ENCODE data around the gene REPS2.

Gene REPS2

DNA sequence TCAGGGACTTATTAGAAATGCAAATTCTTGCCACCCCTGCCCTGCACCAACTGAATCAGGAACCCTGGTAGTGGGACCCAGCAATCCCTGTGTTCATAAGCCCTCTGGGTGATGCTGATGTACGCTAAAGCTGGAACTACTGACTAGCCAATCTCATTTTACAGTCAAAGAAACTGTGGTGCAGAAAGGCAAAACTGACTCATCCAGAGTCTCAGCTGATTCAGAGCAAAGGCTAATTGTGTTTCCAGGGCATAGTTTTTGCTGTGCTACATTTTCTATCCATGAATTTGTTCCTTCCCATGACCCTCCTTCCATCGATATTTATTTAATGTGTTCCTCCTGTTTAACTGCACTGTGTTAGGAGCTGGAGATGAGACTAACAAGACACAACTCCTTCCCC lies 207.5 kb downstream of the REPS2 start:
- H2BK5ac ChIP-seq (ENCODE audit: low read length): no peak overlapping the region
- no peak overlapping the region for H2BK15ac ChIP-seq (replicated peaks; ENCODE audit: low read depth)
- no peak overlapping the region for H2AK5ac ChIP-seq (ENCODE audit: low read length)
- DNase-seq: no peak
- no peak overlapping the region for H4K5ac ChIP-seq (ENCODE audit: low read length)
- H4K8ac ChIP-seq (ENCODE audit: low read depth, low read length): no peak overlapping the region
- no peaks in the 10 kb centered on the region for H3K27me3 ChIP-seq (ENCODE audit: insufficient read depth, low read length, poor library complexity)
- no peaks in the 10 kb centered on the region for H3K36me3 ChIP-seq (ENCODE audit: control insufficient read depth, insufficient read depth, low read length)
- no peak overlapping the region for H3K27ac ChIP-seq (ENCODE audit: low read depth, low read length)
- no peaks in the 10 kb centered on the region for H3K79me2 ChIP-seq (ENCODE audit: control insufficient read depth, insufficient read depth, low read length)
- H2BK120ac ChIP-seq (ENCODE audit: low read depth, low read length): no peak overlapping the region
- no peak overlapping the region for H3K18ac ChIP-seq (ENCODE audit: low read length)
- H3K4ac ChIP-seq (ENCODE audit: low read depth, low read length): no peak overlapping the region
- no peaks in the 10 kb centered on the region for H3K79me1 ChIP-seq (ENCODE audit: low read length)
- H3K4me3 ChIP-seq (ENCODE audit: low read length): no peak overlapping the region
- H3K56ac ChIP-seq (ENCODE audit: low read length): no peak overlapping the region
- no peak overlapping the region for H3K23ac ChIP-seq (ENCODE audit: low read length)
- H3K9ac ChIP-seq (ENCODE audit: low read length): no peak overlapping the region
- H3K4me1 ChIP-seq (ENCODE audit: control insufficient read depth, low read depth, low read length): no peaks in the 10 kb centered on the region
- WGBS (ENCODE audit: extremely low coverage, insufficient coverage, low lambda C conversion rate): no CpG with 5 or more reads among the region's 2 CpGs
- H3K4me2 ChIP-seq (ENCODE audit: low read length): no peak overlapping the region

- Histone ChIP-seq H4K8ac (ENCODE audit: low read depth, low read length) (no peak overlapping the region), H2BK15ac (replicated peaks; ENCODE audit: low read depth) (no peak overlapping the region), H3K27ac (ENCODE audit: low read depth, low read length) (no peak overlapping the region), H3K79me2 (ENCODE audit: control insufficient read depth, insufficient read depth, low read length) (no peaks in the 10 kb centered on the region), H3K23ac (ENCODE audit: low read length) (no peak overlapping the region), H3K9ac (ENCODE audit: low read length) (no peak overlapping the region), H3K36me3 (ENCODE audit: control insufficient read depth, insufficient read depth, low read length) (no peaks in the 10 kb centered on the region), H3K27me3 (ENCODE audit: insufficient read depth, low read length, poor library complexity) (no peaks in the 10 kb centered on the region), H3K4me2 (ENCODE audit: low read length) (no peak overlapping the region), H2BK5ac (ENCODE audit: low read length) (no peak overlapping the region), H4K5ac (ENCODE audit: low read length) (no peak overlapping the region), H2BK120ac (ENCODE audit: low read depth, low read length) (no peak overlapping the region), H3K4ac (ENCODE audit: low read depth, low read length) (no peak overlapping the region), H2AK5ac (ENCODE audit: low read length) (no peak overlapping the region), H3K4me1 (ENCODE audit: control insufficient read depth, low read depth, low read length) (no peaks in the 10 kb centered on the region), H3K4me3 (ENCODE audit: low read length) (no peak overlapping the region), H3K56ac (ENCODE audit: low read length) (no peak overlapping the region), H3K18ac (ENCODE audit: low read length) (no peak overlapping the region), H3K79me1 (ENCODE audit: low read length) (no peaks in the 10 kb centered on the region)
- WGBS (ENCODE audit: extremely low coverage, insufficient coverage, low lambda C conversion rate): no CpG with 5 or more reads among the region's 1 CpG
- peak; percentile 2 for DNase-seq
Measured at GRCh38 chrX:17160975-17161374, 214.5 kb downstream of the REPS2 start.

DNA sequence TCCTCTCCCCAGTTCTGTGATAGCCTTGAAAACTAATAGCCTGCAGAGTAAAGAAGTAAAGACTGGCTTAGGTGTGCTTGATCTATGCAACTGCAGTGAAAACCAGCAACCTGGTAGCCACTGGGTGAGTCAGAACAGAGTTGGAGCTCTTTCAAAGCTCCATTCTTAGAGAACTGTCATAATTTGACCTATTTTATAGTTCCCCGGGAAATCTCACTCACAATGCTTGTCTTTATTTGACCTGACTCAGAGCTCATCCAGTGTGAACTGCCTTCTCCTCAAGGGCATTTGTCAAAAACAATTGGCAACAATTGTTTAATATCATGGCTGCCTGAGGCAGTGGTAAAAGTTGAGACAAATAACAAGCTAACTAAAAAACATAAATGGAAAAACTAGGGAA lies 215.5 kb downstream of the REPS2 start:
- H2BK120ac ChIP-seq (ENCODE audit: low read depth, low read length): no peak overlapping the region
- H3K36me3 ChIP-seq (ENCODE audit: control insufficient read depth, insufficient read depth, low read length): no peaks in the 10 kb centered on the region
- no peak overlapping the region for H4K8ac ChIP-seq (ENCODE audit: low read depth, low read length)
- no peaks in the 10 kb centered on the region for H3K4me1 ChIP-seq (ENCODE audit: control insufficient read depth, low read depth, low read length)
- no CpG with 5 or more reads among the region's 1 CpG for WGBS (ENCODE audit: extremely low coverage, insufficient coverage, low lambda C conversion rate)
- H2BK15ac ChIP-seq (replicated peaks; ENCODE audit: low read depth): no peak overlapping the region
- no peaks in the 10 kb centered on the region for H3K79me1 ChIP-seq (ENCODE audit: low read length)
- H3K56ac ChIP-seq (ENCODE audit: low read length): no peak overlapping the region
- H3K79me2 ChIP-seq (ENCODE audit: control insufficient read depth, insufficient read depth, low read length): no peaks in the 10 kb centered on the region
- H3K4ac ChIP-seq (ENCODE audit: low read depth, low read length): no peak overlapping the region
- no peak overlapping the region for H3K23ac ChIP-seq (ENCODE audit: low read length)
- H3K9ac ChIP-seq (ENCODE audit: low read length): no peak overlapping the region
- H3K4me2 ChIP-seq (ENCODE audit: low read length): no peak overlapping the region
- no peak overlapping the region for H3K18ac ChIP-seq (ENCODE audit: low read length)
- H3K27me3 ChIP-seq (ENCODE audit: insufficient read depth, low read length, poor library complexity): no peaks in the 10 kb centered on the region
- no peak overlapping the region for H2BK5ac ChIP-seq (ENCODE audit: low read length)
- H2AK5ac ChIP-seq (ENCODE audit: low read length): no peak overlapping the region
- no peak overlapping the region for H4K5ac ChIP-seq (ENCODE audit: low read length)
- H3K4me3 ChIP-seq (ENCODE audit: low read length): no peak overlapping the region
- no peak overlapping the region for H3K27ac ChIP-seq (ENCODE audit: low read depth, low read length)
- DNase-seq: no peak

GRCh38 chrX:17164079-17164478 lies 217.6 kb downstream of the REPS2 start:
- no peak overlapping the region for H3K4me3 ChIP-seq (ENCODE audit: low read length)
- no peak overlapping the region for H2AK5ac ChIP-seq (ENCODE audit: low read length)
- no peak overlapping the region for H2BK5ac ChIP-seq (ENCODE audit: low read length)
- no peak for DNase-seq
- WGBS (ENCODE audit: extremely low coverage, insufficient coverage, low lambda C conversion rate): 100% methylated on average over 1 of the region's 1 CpG
- H3K79me1 ChIP-seq (ENCODE audit: low read length): no peaks in the 10 kb centered on the region
- H3K9ac ChIP-seq (ENCODE audit: low read length): no peak overlapping the region
- H3K4me1 ChIP-seq (ENCODE audit: control insufficient read depth, low read depth, low read length): no peaks in the 10 kb centered on the region
- no peak overlapping the region for H4K8ac ChIP-seq (ENCODE audit: low read depth, low read length)
- no peak overlapping the region for H3K27ac ChIP-seq (ENCODE audit: low read depth, low read length)
- no peak overlapping the region for H2BK15ac ChIP-seq (replicated peaks; ENCODE audit: low read depth)
- H3K23ac ChIP-seq (ENCODE audit: low read length): no peak overlapping the region
- H4K5ac ChIP-seq (ENCODE audit: low read length): no peak overlapping the region
- H3K79me2 ChIP-seq (ENCODE audit: control insufficient read depth, insufficient read depth, low read length): no peaks in the 10 kb centered on the region
- no peak overlapping the region for H3K4me2 ChIP-seq (ENCODE audit: low read length)
- no peak overlapping the region for H2BK120ac ChIP-seq (ENCODE audit: low read depth, low read length)
- H3K4ac ChIP-seq (ENCODE audit: low read depth, low read length): no peak overlapping the region
- no peaks in the 10 kb centered on the region for H3K27me3 ChIP-seq (ENCODE audit: insufficient read depth, low read length, poor library complexity)
- H3K36me3 ChIP-seq (ENCODE audit: control insufficient read depth, insufficient read depth, low read length): no peaks in the 10 kb centered on the region
- H3K56ac ChIP-seq (ENCODE audit: low read length): no peak overlapping the region
- no peak overlapping the region for H3K18ac ChIP-seq (ENCODE audit: low read length)

DNA sequence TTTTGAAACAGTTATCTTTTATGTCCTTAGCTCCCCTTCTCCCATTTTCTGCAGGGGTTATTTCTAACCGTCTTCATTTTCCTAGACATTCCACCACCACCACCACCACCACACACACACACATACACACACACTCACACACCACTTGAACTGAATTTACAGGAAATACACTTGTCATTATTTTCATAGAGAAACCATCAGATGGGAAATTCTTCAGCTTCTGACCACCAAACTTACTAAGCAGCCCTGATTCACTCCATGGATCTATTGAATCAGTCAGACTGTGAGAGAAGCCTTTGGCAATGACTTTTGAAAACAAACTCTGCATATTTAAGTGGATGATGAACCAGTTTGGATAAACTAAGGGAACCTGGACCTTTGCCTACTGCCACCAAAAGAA lies 218.5 kb downstream of the REPS2 start:
- no peak for DNase-seq
- no peak overlapping the region for H4K5ac ChIP-seq (ENCODE audit: low read length)
- H4K8ac ChIP-seq (ENCODE audit: low read depth, low read length): no peak overlapping the region
- H3K23ac ChIP-seq (ENCODE audit: low read length): no peak overlapping the region
- no peak overlapping the region for H3K9ac ChIP-seq (ENCODE audit: low read length)
- H3K79me2 ChIP-seq (ENCODE audit: control insufficient read depth, insufficient read depth, low read length): no peaks in the 10 kb centered on the region
- no peak overlapping the region for H2BK15ac ChIP-seq (replicated peaks; ENCODE audit: low read depth)
- no peak overlapping the region for H3K56ac ChIP-seq (ENCODE audit: low read length)
- H2BK5ac ChIP-seq (ENCODE audit: low read length): no peak overlapping the region
- no CpG with 5 or more reads among the region's 1 CpG for WGBS (ENCODE audit: extremely low coverage, insufficient coverage, low lambda C conversion rate)
- H3K36me3 ChIP-seq (ENCODE audit: control insufficient read depth, insufficient read depth, low read length): no peaks in the 10 kb centered on the region
- no peaks in the 10 kb centered on the region for H3K79me1 ChIP-seq (ENCODE audit: low read length)
- no peak overlapping the region for H3K18ac ChIP-seq (ENCODE audit: low read length)
- H2AK5ac ChIP-seq (ENCODE audit: low read length): no peak overlapping the region
- H3K4ac ChIP-seq (ENCODE audit: low read depth, low read length): no peak overlapping the region
- H3K27me3 ChIP-seq (ENCODE audit: insufficient read depth, low read length, poor library complexity): no peaks in the 10 kb centered on the region
- H3K27ac ChIP-seq (ENCODE audit: low read depth, low read length): no peak overlapping the region
- no peak overlapping the region for H3K4me3 ChIP-seq (ENCODE audit: low read length)
- no peaks in the 10 kb centered on the region for H3K4me1 ChIP-seq (ENCODE audit: control insufficient read depth, low read depth, low read length)
- no peak overlapping the region for H3K4me2 ChIP-seq (ENCODE audit: low read length)
- H2BK120ac ChIP-seq (ENCODE audit: low read depth, low read length): no peak overlapping the region

- no peak for DNase-seq
- H3K18ac ChIP-seq (ENCODE audit: low read length): no peak overlapping the region
- H2AK5ac ChIP-seq (ENCODE audit: low read length): no peak overlapping the region
- no peak overlapping the region for H3K27ac ChIP-seq (ENCODE audit: low read depth, low read length)
- no peak overlapping the region for H2BK5ac ChIP-seq (ENCODE audit: low read length)
- no peaks in the 10 kb centered on the region for H3K79me1 ChIP-seq (ENCODE audit: low read length)
- H3K36me3 ChIP-seq (ENCODE audit: control insufficient read depth, insufficient read depth, low read length): no peaks in the 10 kb centered on the region
- no peak overlapping the region for H3K56ac ChIP-seq (ENCODE audit: low read length)
- no peak overlapping the region for H3K4ac ChIP-seq (ENCODE audit: low read depth, low read length)
- H3K4me1 ChIP-seq (ENCODE audit: control insufficient read depth, low read depth, low read length): no peaks in the 10 kb centered on the region
- no peak overlapping the region for H3K9ac ChIP-seq (ENCODE audit: low read length)
- no peak overlapping the region for H4K5ac ChIP-seq (ENCODE audit: low read length)
- no peak overlapping the region for H4K8ac ChIP-seq (ENCODE audit: low read depth, low read length)
- no peaks in the 10 kb centered on the region for H3K79me2 ChIP-seq (ENCODE audit: control insufficient read depth, insufficient read depth, low read length)
- H3K27me3 ChIP-seq (ENCODE audit: insufficient read depth, low read length, poor library complexity): no peaks in the 10 kb centered on the region
- H2BK15ac ChIP-seq (replicated peaks; ENCODE audit: low read depth): no peak overlapping the region
- H3K4me3 ChIP-seq (ENCODE audit: low read length): no peak overlapping the region
- no peak overlapping the region for H3K4me2 ChIP-seq (ENCODE audit: low read length)
- no peak overlapping the region for H3K23ac ChIP-seq (ENCODE audit: low read length)
- H2BK120ac ChIP-seq (ENCODE audit: low read depth, low read length): no peak overlapping the region
- WGBS (ENCODE audit: extremely low coverage, insufficient coverage, low lambda C conversion rate): no CpG with 5 or more reads among the region's 2 CpGs
Measured at GRCh38 chrX:17167915-17168314, 221.5 kb downstream of the REPS2 start.

Data from mesendoderm (in vitro differentiated cells).